ENCODE results near the gene UBE2O. TPM values are rescaled to one million over a fixed set of nuclear protein-coding genes. Genes with fewer than 3 reads are reported as not detected.
A peak's percentile ranks its signal among the peaks of the same experiment; 100 is the strongest.

UBE2O gene
- total RNA-seq, 1 experiment from 2014 or later, result 68.9 TPM

- Mint-ChIP-seq H3K4me3 (no peak overlapping the region), H3K36me3 (peaks cover 6% of the 10 kb centered on the region; the same call in 1 of the 2 replicates), H3K27me3 (ENCODE audit: low read depth) (no peaks in the 10 kb centered on the region), H3K4me1 (no peaks in the 10 kb centered on the region), H3K27ac (peak overlapping the region; percentile 79; the same call in 1 of the 2 replicates), H3K9me3 (no peaks in the 10 kb centered on the region)
- DNase-seq (ENCODE audit: low spot score), result no peak
- ChIA-PET POLR2A (no interaction called here), CTCF (no interaction called here)
- no peak for TF ChIP-seq E2F1 (CRISPR knock-in tag; IDR thresholded peaks at IDR 0.05)
- no peak for TF ChIP-seq HMGA2 (CRISPR knock-in tag; IDR thresholded peaks at IDR 0.05)
- TF ChIP-seq ZNF138 (CRISPR knock-in tag; conservative IDR thresholded peaks at IDR 0.05), result no peak
- TF ChIP-seq ZNF219 (CRISPR knock-in tag; IDR thresholded peaks at IDR 0.05; ENCODE audit: borderline replicate concordance), result no peak
- no peak for TF ChIP-seq OVOL2 (CRISPR knock-in tag; IDR thresholded peaks at IDR 0.05; ENCODE audit: borderline replicate concordance)
- no peak for TF ChIP-seq MLX (CRISPR knock-in tag; IDR thresholded peaks at IDR 0.05)
- TF ChIP-seq ZNF263 (CRISPR knock-in tag; IDR thresholded peaks at IDR 0.05; ENCODE audit: low read depth), result no peak
- no peak for TF ChIP-seq NR1H2 (CRISPR knock-in tag; IDR thresholded peaks at IDR 0.05)
- no peak for TF ChIP-seq NFE2L1 (CRISPR knock-in tag; IDR thresholded peaks at IDR 0.05)
- no peak for TF ChIP-seq ZNF512 (CRISPR knock-in tag; IDR thresholded peaks at IDR 0.05; ENCODE audit: borderline replicate concordance)
- TF ChIP-seq ZNF121 (CRISPR knock-in tag; IDR thresholded peaks at IDR 0.05), result no peak
- TF ChIP-seq ATF6 (CRISPR knock-in tag; IDR thresholded peaks at IDR 0.05), result no peak
- TF ChIP-seq ZSCAN18 (CRISPR knock-in tag; IDR thresholded peaks at IDR 0.05), result no peak
- no peak for TF ChIP-seq AFF4 (CRISPR knock-in tag; IDR thresholded peaks at IDR 0.05; ENCODE audit: borderline replicate concordance)
- no peak for ATAC-seq
Observed at GRCh38 chr17:76484228-76484725, 31.3 kb upstream of the UBE2O start.
